Osteoblast (primary cell): Measurements from ENCODE around the gene ZNF217. TPM values are rescaled to one million over a fixed set of nuclear protein-coding genes. Genes with fewer than 3 reads are reported as not detected.
"Not testable (repeated sequence)": the region's sequence is repeated elsewhere in the genome, so short reads cannot be mapped to it uniquely, and the experiment has no call there.

ENCODE experiments used
- DNase-seq: peaks from one replicate; pipeline ENCODE4 v3.0.0; 2011; ENCODE audit warnings: low spot score, mixed read lengths; ENCODE audit not compliant: insufficient read length; ENCODE audit errors: missing footprints
- H2AFZ ChIP-seq: 2 replicates; pipeline ENCODE4 v1.6.0; 2011; ENCODE audit warnings: mild to moderate bottlenecking, low read length
- H3K27ac ChIP-seq: 2 replicates; pipeline ENCODE4 v1.5.1; 2011; ENCODE audit warnings: mild to moderate bottlenecking, low read depth, low read length, moderate library complexity
- H3K27me3 ChIP-seq: 2 replicates; pipeline ENCODE4 v1.6.0; 2012; ENCODE audit warnings: mild to moderate bottlenecking, control low read depth, inconsistent platforms, low read length, moderate library complexity; ENCODE audit not compliant: insufficient read depth
- H3K36me3 ChIP-seq: 2 replicates; pipeline ENCODE4 v1.5.1; 2011; ENCODE audit warnings: mild to moderate bottlenecking, low read length, control low read depth, moderate library complexity; ENCODE audit not compliant: insufficient read depth
- H3K4me1 ChIP-seq: 2 replicates; pipeline ENCODE4 v1.5.1; 2011; ENCODE audit warnings: mild to moderate bottlenecking, low read length, control low read depth, moderate library complexity; ENCODE audit not compliant: insufficient read depth
- H3K4me2 ChIP-seq: 2 replicates; pipeline ENCODE4 v1.6.0; 2011; ENCODE audit warnings: mild to moderate bottlenecking, low read length; ENCODE audit not compliant: insufficient read depth
- H3K4me3 ChIP-seq: fragments of 200-600 bp; sonication (generic); 3 replicates; pipeline ENCODE4 v1.5.1; 2012; ENCODE audit warnings: mild to moderate bottlenecking, low read length, inconsistent platforms; ENCODE audit not compliant: insufficient read depth
- H3K79me2 ChIP-seq: 2 replicates; pipeline ENCODE4 v1.6.0; 2012; ENCODE audit warnings: mild to moderate bottlenecking, low read length, control low read depth, inconsistent platforms; ENCODE audit not compliant: insufficient read depth
- H3K9me3 ChIP-seq: 2 replicates; pipeline ENCODE4 v1.5.1; 2011; ENCODE audit warnings: low read depth, low read length, control low read depth
- H4K20me1 ChIP-seq: 2 replicates; pipeline ENCODE4 v1.6.0; 2012; ENCODE audit warnings: mild to moderate bottlenecking, low read length, control low read depth; ENCODE audit not compliant: insufficient read depth
- total RNA-seq: library from RNA; depleted of rRNA; stranded (reverse); fragments of >200 nt; gene quantifications from 2 replicates; pipeline ENCODE4 v1.2.3, GENCODE V29; 2012
- TF ChIP-seq, protein P1 (sequence below): IDR thresholded peaks from 2 replicates; pipeline ENCODE4 v1.5.1; 2011; ENCODE audit warnings: mild to moderate bottlenecking, low read depth, low read length, moderate library complexity; ENCODE audit errors: extremely low read depth

The ZNF217 gene
- total RNA-seq, 1 donor, result 26.4 TPM

DNA sequence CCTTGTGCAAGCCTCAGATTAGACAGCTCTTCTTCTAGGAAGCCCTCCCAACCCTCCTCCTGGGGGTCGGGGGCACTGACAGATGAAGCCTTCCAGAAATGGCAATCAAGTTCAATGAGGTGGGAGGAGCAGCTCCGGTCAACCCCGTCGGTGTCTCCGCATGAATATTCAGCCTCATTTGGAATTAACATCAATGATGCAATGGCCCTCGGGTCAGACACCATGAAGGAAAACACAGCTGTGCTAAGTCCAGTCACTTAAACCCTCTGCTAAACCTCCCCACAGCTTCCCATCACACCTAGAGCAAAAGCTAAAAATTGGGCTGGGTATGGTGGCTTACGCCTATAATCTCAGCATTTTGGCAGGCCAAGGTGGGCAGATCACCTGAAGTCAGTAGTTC is 36.5 kb downstream of the ZNF217 start:
- Histone ChIP-seq H3K27me3 (no peaks in the 10 kb centered on the region), H3K79me2 (no peaks in the 10 kb centered on the region), H3K4me1 (no peaks in the 10 kb centered on the region), H3K4me3 (no peak overlapping the region), H4K20me1 (no peaks in the 10 kb centered on the region), H3K36me3 (no peaks in the 10 kb centered on the region), H3K4me2 (no peak overlapping the region), H2AFZ (no peak overlapping the region), H3K27ac (no peak overlapping the region), H3K9me3 (no peaks in the 10 kb centered on the region)
- TF ChIP-seq, protein P1, sequence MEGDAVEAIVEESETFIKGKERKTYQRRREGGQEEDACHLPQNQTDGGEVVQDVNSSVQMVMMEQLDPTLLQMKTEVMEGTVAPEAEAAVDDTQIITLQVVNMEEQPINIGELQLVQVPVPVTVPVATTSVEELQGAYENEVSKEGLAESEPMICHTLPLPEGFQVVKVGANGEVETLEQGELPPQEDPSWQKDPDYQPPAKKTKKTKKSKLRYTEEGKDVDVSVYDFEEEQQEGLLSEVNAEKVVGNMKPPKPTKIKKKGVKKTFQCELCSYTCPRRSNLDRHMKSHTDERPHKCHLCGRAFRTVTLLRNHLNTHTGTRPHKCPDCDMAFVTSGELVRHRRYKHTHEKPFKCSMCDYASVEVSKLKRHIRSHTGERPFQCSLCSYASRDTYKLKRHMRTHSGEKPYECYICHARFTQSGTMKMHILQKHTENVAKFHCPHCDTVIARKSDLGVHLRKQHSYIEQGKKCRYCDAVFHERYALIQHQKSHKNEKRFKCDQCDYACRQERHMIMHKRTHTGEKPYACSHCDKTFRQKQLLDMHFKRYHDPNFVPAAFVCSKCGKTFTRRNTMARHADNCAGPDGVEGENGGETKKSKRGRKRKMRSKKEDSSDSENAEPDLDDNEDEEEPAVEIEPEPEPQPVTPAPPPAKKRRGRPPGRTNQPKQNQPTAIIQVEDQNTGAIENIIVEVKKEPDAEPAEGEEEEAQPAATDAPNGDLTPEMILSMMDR, result no peak
- DNase-seq, result no peak

DNA sequence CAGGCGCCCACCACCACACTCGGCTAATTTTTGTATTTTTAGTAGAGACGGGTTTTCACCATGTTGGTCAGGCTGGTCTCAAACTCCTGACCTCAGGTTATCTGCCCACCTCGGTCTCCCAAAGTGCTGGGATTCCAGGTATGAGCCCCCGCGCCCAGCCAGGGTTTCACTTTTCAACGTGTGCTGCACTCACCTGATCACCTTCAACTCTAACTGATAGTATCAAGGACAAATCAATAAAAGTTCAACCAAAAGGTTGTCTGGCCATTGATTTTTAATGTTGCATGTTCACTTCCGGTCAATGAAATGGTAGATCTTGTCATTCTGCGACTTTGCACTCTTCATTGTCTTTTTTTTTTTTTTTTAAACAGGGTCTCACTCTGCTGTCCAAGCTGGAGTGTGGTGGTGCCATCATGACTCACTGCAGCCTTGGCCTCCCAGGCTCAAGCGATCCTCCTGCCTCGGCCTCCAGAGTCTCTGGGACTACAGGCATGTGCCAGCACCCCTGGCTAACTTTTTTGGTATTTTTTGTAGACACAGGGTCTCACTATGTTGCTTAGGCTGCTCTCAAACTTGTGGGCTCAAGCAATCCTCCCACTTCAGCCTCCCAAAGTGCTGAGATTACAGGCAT is 37.3 kb downstream of the ZNF217 start:
- no peak for DNase-seq
- Histone ChIP-seq H2AFZ (no peak overlapping the region), H3K27me3 (no peaks in the 10 kb centered on the region), H3K79me2 (no peaks in the 10 kb centered on the region), H3K36me3 (no peaks in the 10 kb centered on the region), H3K9me3 (no peaks in the 10 kb centered on the region), H4K20me1 (no peaks in the 10 kb centered on the region), H3K4me3 (no peak overlapping the region), H3K4me1 (no peaks in the 10 kb centered on the region), H3K27ac (no peak overlapping the region), H3K4me2 (no peak overlapping the region)
- TF ChIP-seq, protein P1, result no peak

DNA sequence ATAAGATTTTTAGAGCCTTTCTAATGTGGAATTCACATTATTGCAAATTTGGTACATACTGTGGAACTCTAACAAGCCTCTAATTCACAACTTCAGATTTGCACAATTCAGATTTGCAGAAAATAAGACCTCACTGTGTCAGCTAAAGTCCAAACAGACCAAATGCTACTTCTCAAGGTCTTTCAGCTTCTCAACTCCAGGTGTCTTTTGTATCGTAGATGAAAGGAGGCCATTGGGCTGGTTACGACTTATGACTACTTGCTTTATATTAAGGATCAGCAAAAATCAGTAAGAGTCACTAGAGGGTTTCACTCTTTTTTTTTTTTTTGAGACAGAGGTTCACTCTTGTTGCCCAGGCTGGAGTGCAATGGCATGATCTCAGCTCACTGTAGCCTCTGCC is 37.8 kb downstream of the ZNF217 start:
- no peaks in the 10 kb centered on the region for H3K27me3 ChIP-seq
- no peaks in the 10 kb centered on the region for H4K20me1 ChIP-seq
- no peaks in the 10 kb centered on the region for H3K9me3 ChIP-seq
- TF ChIP-seq, protein P1, result no peak
- no peak overlapping the region for H2AFZ ChIP-seq
- H3K4me2 ChIP-seq, result no peak overlapping the region
- H3K27ac ChIP-seq, result no peak overlapping the region
- no peak overlapping the region for H3K4me3 ChIP-seq
- no peaks in the 10 kb centered on the region for H3K4me1 ChIP-seq
- no peak for DNase-seq
- H3K79me2 ChIP-seq, result no peaks in the 10 kb centered on the region
- no peaks in the 10 kb centered on the region for H3K36me3 ChIP-seq

DNA sequence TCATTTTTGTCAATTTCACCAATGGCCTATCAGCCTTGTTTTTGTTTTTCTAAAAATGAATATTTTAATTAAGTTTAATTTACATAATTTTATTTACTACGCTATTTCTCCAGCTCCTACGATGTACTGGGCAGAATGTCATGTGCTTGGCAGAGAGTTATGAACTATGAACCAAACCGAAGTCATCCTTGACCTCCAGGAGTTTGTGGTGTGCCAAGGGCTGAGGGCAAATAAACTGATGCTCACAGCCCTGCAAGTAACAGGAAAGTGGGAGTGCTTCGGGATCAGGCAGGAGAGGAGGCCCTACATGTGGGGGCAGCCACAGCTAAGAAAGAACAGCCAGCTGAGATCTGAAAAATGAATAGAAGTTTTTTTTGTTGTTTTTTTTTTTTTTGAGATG is 38.6 kb downstream of the ZNF217 start:
- Histone ChIP-seq H2AFZ (no peak overlapping the region), H3K79me2 (no peaks in the 10 kb centered on the region), H4K20me1 (no peaks in the 10 kb centered on the region), H3K27ac (no peak overlapping the region), H3K4me2 (no peak overlapping the region), H3K9me3 (no peaks in the 10 kb centered on the region), H3K36me3 (no peaks in the 10 kb centered on the region), H3K4me3 (no peak overlapping the region), H3K27me3 (no peaks in the 10 kb centered on the region), H3K4me1 (no peaks in the 10 kb centered on the region)
- TF ChIP-seq, protein P1, result no peak
- no peak for DNase-seq

DNA sequence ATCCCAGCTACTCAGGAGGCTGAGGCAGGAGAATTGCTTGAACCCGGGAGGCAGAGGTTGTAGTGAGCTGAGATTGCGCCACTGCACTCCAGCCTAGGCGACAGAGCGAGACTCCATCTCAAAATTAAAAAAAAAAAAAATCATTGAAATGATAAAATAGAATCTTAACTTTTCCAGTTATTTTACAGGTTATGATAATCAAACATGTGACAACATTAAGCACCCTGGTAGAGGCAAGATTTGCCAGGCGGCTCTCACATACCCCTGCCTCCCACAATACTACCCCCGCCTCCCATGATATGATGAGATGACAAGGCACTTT is 41.1 kb downstream of the ZNF217 start:
- H3K4me2 ChIP-seq, H3K4me1 ChIP-seq, H4K20me1 ChIP-seq, H3K36me3 ChIP-seq, H3K27ac ChIP-seq, H3K27me3 ChIP-seq, H3K4me3 ChIP-seq, H2AFZ ChIP-seq, DNase-seq, H3K9me3 ChIP-seq, H3K79me2 ChIP-seq: not testable (repeated sequence)

DNA sequence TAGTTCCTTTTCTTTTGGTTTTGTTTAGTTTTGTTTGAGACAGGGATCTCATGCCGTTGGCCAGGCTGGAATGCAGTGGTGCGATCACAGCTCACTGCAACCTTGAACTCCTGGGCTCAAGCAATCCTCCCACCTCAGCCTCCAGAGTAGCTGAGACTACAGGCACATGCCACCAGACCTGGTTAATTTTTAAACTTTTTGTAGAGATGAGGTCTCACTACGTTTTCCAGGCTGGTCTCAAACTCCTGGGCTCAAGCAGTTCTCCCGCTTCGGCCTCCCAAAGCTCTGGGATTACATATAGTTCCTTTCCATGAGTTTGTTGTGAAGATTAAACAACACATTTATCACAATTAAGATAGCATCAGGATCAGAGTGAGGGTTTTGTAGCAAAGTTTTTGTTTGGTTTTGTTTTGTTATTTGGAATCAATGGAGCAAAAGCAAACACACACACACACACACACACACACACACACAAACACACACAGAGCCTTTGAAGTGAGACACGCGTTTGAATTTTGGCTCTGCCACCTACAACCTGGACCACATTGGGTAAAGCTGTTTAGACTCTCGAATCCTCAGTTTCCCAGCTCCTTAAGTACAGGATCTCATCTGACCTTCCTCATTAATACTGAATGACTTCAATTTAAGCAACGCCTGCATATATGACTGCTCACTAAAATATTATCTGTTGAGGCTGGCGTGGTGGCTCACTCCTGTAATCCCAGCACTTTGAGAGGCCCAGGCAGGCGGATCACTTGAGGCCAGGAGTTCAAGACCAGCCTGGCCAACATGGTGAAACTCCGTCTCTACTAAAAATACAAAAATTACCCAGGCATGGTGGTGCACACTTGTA is 41.7 kb downstream of the ZNF217 start:
- H3K79me2 ChIP-seq, H3K36me3 ChIP-seq, H3K4me3 ChIP-seq, H4K20me1 ChIP-seq, H3K4me1 ChIP-seq, H3K27me3 ChIP-seq, H3K4me2 ChIP-seq, H3K9me3 ChIP-seq, DNase-seq, H2AFZ ChIP-seq, H3K27ac ChIP-seq: not testable (repeated sequence)
